HG02970 (cell line): ENCODE measurements around the gene PATZ1.

Experiments
- ATAC-seq: cut with Tn5 transposase; IDR thresholded peaks from one replicate; pipeline ENCODE4 v1.9.1; 2021; ENCODE audit warnings: mild to moderate bottlenecking, moderate library complexity, moderate number of reproducible peaks; ENCODE audit not compliant: unreplicated experiment, low FRiP score

Gene PATZ1

GRCh38 chr22:31284281-31285155 lies 61.6 kb downstream of the PATZ1 start:
- ATAC-seq = no peak

- ATAC-seq = no peak
Measured at GRCh38 chr22:31282748-31283468, 63.2 kb downstream of the PATZ1 start.

GRCh38 chr22:31281733-31282132 lies 64.4 kb downstream of the PATZ1 start:
- ATAC-seq = no peak

- no peak for ATAC-seq
Measured at GRCh38 chr22:31279821-31280505, 66.2 kb downstream of the PATZ1 start.

GRCh38 chr22:31279327-31279669 lies 66.8 kb downstream of the PATZ1 start:
- ATAC-seq = no peak

GRCh38 chr22:31278626-31279326 lies 67.4 kb downstream of the PATZ1 start:
- no peak for ATAC-seq

GRCh38 chr22:31278151-31278621 lies 68.0 kb downstream of the PATZ1 start:
- no peak for ATAC-seq

- ATAC-seq = no peak
Measured at GRCh38 chr22:31277741-31278140, 68.4 kb downstream of the PATZ1 start.

GRCh38 chr22:31276426-31277167 lies 69.5 kb downstream of the PATZ1 start:
- no peak for ATAC-seq
